Measurements from ENCODE around the gene CCDC167. TPM values are rescaled to one million over a fixed set of nuclear protein-coding genes. Genes with fewer than 3 reads are reported as not detected.

Gene CCDC167
- total RNA-seq, 1 experiment from 2014 or later, result 31.9 TPM

DNA sequence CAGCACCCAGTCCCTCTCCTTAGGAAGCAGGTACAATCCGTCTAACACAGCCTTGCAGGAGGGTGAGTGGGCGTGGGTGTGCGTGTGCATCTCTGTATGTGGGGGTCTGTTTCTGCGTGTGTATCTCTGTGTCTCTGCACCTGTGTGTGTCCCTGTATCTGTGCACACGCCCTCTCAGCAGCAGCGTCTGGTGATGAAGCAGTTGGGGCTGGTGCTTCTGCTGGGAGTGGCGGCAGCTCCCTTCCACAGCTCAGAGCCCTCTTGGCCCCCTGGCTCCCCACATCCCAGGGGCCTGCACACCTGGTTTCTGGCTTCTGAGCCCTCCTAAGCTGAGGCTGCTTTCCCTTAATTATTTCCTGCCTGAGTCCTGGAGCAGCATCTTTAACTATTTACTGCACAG lies 49.5 kb upstream of the CCDC167 start:
- Mint-ChIP-seq H3K36me3 (ENCODE audit: insufficient read depth in 1 of 3, low read depth in 3 of 3) (no peaks in the 10 kb centered on the region), H3K27me3 (ENCODE audit: low read depth) (peaks cover 7% of the 10 kb centered on the region), H3K27ac (peak overlapping the region in 1 of 3 experiments; percentile 63; a peak in 1 of 7 replicates), H3K4me3 (no peak overlapping the region), H3K4me1 (peaks cover 11 to 12% of the 10 kb centered on the region in 2 experiments), H3K9me3 (no peaks in the 10 kb centered on the region)
- H3K4me2 ChIP-seq (ENCODE audit: insufficient read depth, insufficient read length, low read length), result no peak overlapping the region
- no peak overlapping the region; the same call in 1 of the 2 replicates for H2BK15ac ChIP-seq (ENCODE audit: low read depth, low read length)
- no peaks in the 10 kb centered on the region; the same call in 1 of the 2 replicates for H3K27me3 ChIP-seq (ENCODE audit: insufficient read depth, low read length)
- no peak overlapping the region for H2BK120ac ChIP-seq (ENCODE audit: low read depth, low read length, poor library complexity, severe bottlenecking)
- no peak overlapping the region for H4K8ac ChIP-seq (replicated peaks; ENCODE audit: insufficient read length, low read depth, low read length)
- no peak overlapping the region for H3K23ac ChIP-seq (ENCODE audit: insufficient read length, low read depth, low read length)
- H3K18ac ChIP-seq (ENCODE audit: insufficient read length, low read depth, low read length), result no peak overlapping the region
- no peak overlapping the region for H2BK12ac ChIP-seq (ENCODE audit: insufficient read length, low read depth, low read length)
- WGBS (ENCODE audit: extremely low coverage, insufficient read length, low lambda C conversion rate), result no CpG with 5 or more reads among the region's 7 CpGs
- H4K91ac ChIP-seq (ENCODE audit: insufficient read length, low read depth, low read length), result no peak overlapping the region
- no peak overlapping the region for H3T11ph ChIP-seq (ENCODE audit: low read length)
- H2BK20ac ChIP-seq (ENCODE audit: low read depth, low read length, poor library complexity, severe bottlenecking), result no peak overlapping the region
- H3K4me1 ChIP-seq (ENCODE audit: insufficient read depth, low read length), result no peaks in the 10 kb centered on the region; the same call in 1 of the 2 replicates
- H3K27ac ChIP-seq (ENCODE audit: insufficient read length, low read depth, low read length), result no peak overlapping the region
- no peaks in the 10 kb centered on the region for H3K79me2 ChIP-seq (ENCODE audit: insufficient read depth, low read length)
- H2AK5ac ChIP-seq (ENCODE audit: insufficient read length, low read length), result no peak overlapping the region
- H3K9ac ChIP-seq (ENCODE audit: extremely low read depth, insufficient read length, low read length), result no peak overlapping the region
- H4K5ac ChIP-seq (ENCODE audit: insufficient read length, low read depth, low read length), result no peak overlapping the region
- TF ChIP-seq, protein P1, sequence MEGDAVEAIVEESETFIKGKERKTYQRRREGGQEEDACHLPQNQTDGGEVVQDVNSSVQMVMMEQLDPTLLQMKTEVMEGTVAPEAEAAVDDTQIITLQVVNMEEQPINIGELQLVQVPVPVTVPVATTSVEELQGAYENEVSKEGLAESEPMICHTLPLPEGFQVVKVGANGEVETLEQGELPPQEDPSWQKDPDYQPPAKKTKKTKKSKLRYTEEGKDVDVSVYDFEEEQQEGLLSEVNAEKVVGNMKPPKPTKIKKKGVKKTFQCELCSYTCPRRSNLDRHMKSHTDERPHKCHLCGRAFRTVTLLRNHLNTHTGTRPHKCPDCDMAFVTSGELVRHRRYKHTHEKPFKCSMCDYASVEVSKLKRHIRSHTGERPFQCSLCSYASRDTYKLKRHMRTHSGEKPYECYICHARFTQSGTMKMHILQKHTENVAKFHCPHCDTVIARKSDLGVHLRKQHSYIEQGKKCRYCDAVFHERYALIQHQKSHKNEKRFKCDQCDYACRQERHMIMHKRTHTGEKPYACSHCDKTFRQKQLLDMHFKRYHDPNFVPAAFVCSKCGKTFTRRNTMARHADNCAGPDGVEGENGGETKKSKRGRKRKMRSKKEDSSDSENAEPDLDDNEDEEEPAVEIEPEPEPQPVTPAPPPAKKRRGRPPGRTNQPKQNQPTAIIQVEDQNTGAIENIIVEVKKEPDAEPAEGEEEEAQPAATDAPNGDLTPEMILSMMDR (conservative IDR thresholded peaks at IDR 0.05), result no peak
- H3K9me3 ChIP-seq (ENCODE audit: control insufficient read depth, low read depth, low read length), result no peaks in the 10 kb centered on the region
- H3K23me2 ChIP-seq (ENCODE audit: insufficient read length, low read depth, low read length, poor library complexity, severe bottlenecking), result no peaks in the 10 kb centered on the region
- DNase-seq, result no peak
- no peak overlapping the region for H2BK5ac ChIP-seq (ENCODE audit: insufficient read length, low read length)
- no peak overlapping the region for H2AFZ ChIP-seq (ENCODE audit: low read length)
- H4K20me1 ChIP-seq (ENCODE audit: control insufficient read depth, insufficient read depth, insufficient read length), result no peaks in the 10 kb centered on the region
- no peak overlapping the region for H3K56ac ChIP-seq (ENCODE audit: insufficient read length, low read depth, low read length)
- no peak overlapping the region for H3K4ac ChIP-seq (ENCODE audit: low read depth, low read length)
- H3K79me1 ChIP-seq (ENCODE audit: insufficient read depth, low read depth, low read length, poor library complexity, severe bottlenecking), result no peaks in the 10 kb centered on the region
- no peak overlapping the region; the same call in 1 of the 2 replicates for H3K14ac ChIP-seq (ENCODE audit: insufficient read depth, low read length)
